GM23248 (cell line): ENCODE results near the gene TDRD3. TPM values are rescaled to one million over a fixed set of nuclear protein-coding genes. Genes with fewer than 3 reads are reported as not detected.

ENCODE experiments used
- DNase-seq: peaks from one replicate; pipeline ENCODE4 v3.0.0-alpha.2; 2015
- H2AFZ ChIP-seq: fragments of 200-600 bp; sonication (generic); 2 replicates; pipeline ENCODE4 v1.6.1; 2016; ENCODE audit warnings: antibody characterized with exemption
- H3F3A ChIP-seq: fragments of 200-600 bp; sonication (generic); 2 replicates; pipeline ENCODE4 v1.6.1; 2016; ENCODE audit warnings: mild to moderate bottlenecking, antibody characterized with exemption, mixed run types; ENCODE audit not compliant: insufficient read depth
- H3K27ac ChIP-seq: fragments of 200-600 bp; sonication (generic); 2 replicates; pipeline ENCODE4 v1.5.1; 2016; ENCODE audit warnings: mild to moderate bottlenecking
- H3K27me3 ChIP-seq: fragments of 200-600 bp; sonication (generic); replicated peaks from 2 replicates; pipeline ENCODE4 v1.6.1; 2016; ENCODE audit warnings: mild to moderate bottlenecking; ENCODE audit not compliant: insufficient read depth
- H3K36me3 ChIP-seq: fragments of 200-600 bp; sonication (generic); 2 replicates; pipeline ENCODE4 v1.6.1; 2016; ENCODE audit warnings: low read depth, mild to moderate bottlenecking
- H3K4me1 ChIP-seq: fragments of 200-600 bp; sonication (generic); 2 replicates; pipeline ENCODE4 v1.6.1; 2016; ENCODE audit warnings: mild to moderate bottlenecking; ENCODE audit not compliant: insufficient read depth
- H3K4me2 ChIP-seq: fragments of 200-600 bp; sonication (generic); one replicate; pipeline ENCODE4 v1.6.1; 2016; ENCODE audit warnings: mild to moderate bottlenecking; ENCODE audit not compliant: unreplicated experiment
- H3K4me3 ChIP-seq: fragments of 200-600 bp; sonication (generic); 2 replicates; pipeline ENCODE4 v1.5.1; 2016; ENCODE audit warnings: mild to moderate bottlenecking
- H3K79me2 ChIP-seq: fragments of 200-600 bp; sonication (generic); 2 replicates; pipeline ENCODE4 v1.6.1; 2016; ENCODE audit warnings: mild to moderate bottlenecking; ENCODE audit not compliant: insufficient read depth
- H3K9ac ChIP-seq: fragments of 200-600 bp; sonication (generic); 2 replicates; pipeline ENCODE4 v1.6.1; 2016; ENCODE audit warnings: mild to moderate bottlenecking
- H3K9me2 ChIP-seq: fragments of 200-600 bp; sonication (generic); 2 replicates; pipeline ENCODE4 v1.6.1; 2016; ENCODE audit warnings: mixed run types, mild to moderate bottlenecking, moderate library complexity; ENCODE audit not compliant: insufficient read depth
- H3K9me3 ChIP-seq: fragments of 200-600 bp; sonication (generic); one replicate; pipeline ENCODE4 v1.6.1; 2017; ENCODE audit warnings: low read depth
- H4K20me1 ChIP-seq: fragments of 200-600 bp; sonication (generic); 2 replicates; pipeline ENCODE4 v1.6.0; 2016; ENCODE audit not compliant: insufficient read depth
- EZH2 ChIP-seq: fragments of 200-600 bp; sonication (generic); IDR thresholded peaks from 2 replicates; pipeline ENCODE4 v1.6.1; 2018; ENCODE audit warnings: antibody characterized with exemption, mild to moderate bottlenecking; ENCODE audit not compliant: insufficient read depth, poor library complexity, severe bottlenecking
- EZH2phosphoT487 ChIP-seq: fragments of 200-600 bp; sonication (generic); IDR thresholded peaks from 2 replicates; pipeline ENCODE4 v1.6.1; 2018; ENCODE audit warnings: antibody characterized with exemption, moderate library complexity, mild to moderate bottlenecking, low read depth; ENCODE audit not compliant: insufficient read depth
- WGBS, 2 experiments: methylation state at CpG; one replicate each; pipeline ENCODE4 v1.1.6; 2015 to 2017; ENCODE audit warnings: low lambda C conversion rate in 2 of 2, low coverage in 1 of 2; ENCODE audit errors: missing lambda C conversion rate in 2 of 2; 5-methylcytosine and 5-hydroxymethylcytosine counted together
- in situ Hi-C: fragments of 300-500 bp; cut with MboI; formaldehyde crosslinking; loops from 2 replicates; pipeline ENCODE4 v1.15.0; 2020
- polyA plus RNA-seq: library from polyadenylated mRNA; unstranded; fragments of >200 nt; fragmentation: Nextera tagmentation; extraction: Ambion mirVana; gene quantifications from 2 replicates; pipeline ENCODE4 v1.2.1, GENCODE V29; 2016
- total RNA-seq: library from RNA; depleted of rRNA; stranded (reverse); fragments of >200 nt; shearing (Covaris generic); gene quantifications from 2 replicates; pipeline ENCODE4 v1.2.3, GENCODE V29; 2014; rRNA removed

TDRD3 gene
- total RNA-seq (9.1 and 9.7 TPM in 2 replicates), polyA plus RNA-seq (5.6 and 7.9 TPM in 2 replicates)

GRCh38 chr13:60396783-60397703, at the start of gene TDRD3:
TDRD3 (plus strand) TSS chr13:60397220; CDS start chr13:60397365, 145 bp downstream.
- Histone ChIP-seq H3K27me3 (no peaks in the 10 kb centered on the region), H3K9me2 (no peaks in the 10 kb centered on the region), H3K4me2 (peak within 1 kb of the TSS; percentile 97), H4K20me1 (no peaks in the 10 kb centered on the region), H3K79me2 (peaks cover 41% of the 10 kb centered on the region), H3K4me3 (peak within 1 kb of the TSS; percentile 89), H3K27ac (peak within 1 kb of the TSS; percentile 89), H2AFZ (peak within 1 kb of the TSS; percentile 97), H3K9me3 (no peaks in the 10 kb centered on the region), H3F3A (peaks cover 12% of the 10 kb centered on the region), H3K36me3 (no peaks in the 10 kb centered on the region), H3K4me1 (peaks cover 12% of the 10 kb centered on the region), H3K9ac (peak within 1 kb of the TSS; percentile 97)
- no peak for TF ChIP-seq EZH2phosphoT487
- TF ChIP-seq EZH2, result no peak
- DNase-seq, result peak; percentile 92
- WGBS, 2 experiments, result 1% methylated on average over 34 to 80 of the region's 84 CpGs
- in situ Hi-C loops, result no loop called here

- Histone ChIP-seq H3K4me3 (no peak overlapping the region), H3K4me2 (no peak overlapping the region), H3K9me2 (no peaks in the 10 kb centered on the region), H3F3A (no peaks in the 10 kb centered on the region), H3K4me1 (no peaks in the 10 kb centered on the region; the same call in 1 of the 2 replicates), H3K9ac (no peak overlapping the region), H3K36me3 (no peaks in the 10 kb centered on the region), H3K27me3 (no peaks in the 10 kb centered on the region; the same call in none of the 2 replicates), H3K27ac (no peak overlapping the region), H4K20me1 (no peaks in the 10 kb centered on the region), H3K9me3 (no peaks in the 10 kb centered on the region), H2AFZ (no peak overlapping the region), H3K79me2 (no peaks in the 10 kb centered on the region)
- in situ Hi-C loops, result no loop called here
- no peak for TF ChIP-seq EZH2
- no peak for TF ChIP-seq EZH2phosphoT487
- WGBS, 2 experiments, result 36 to 41% methylated on average over 2 of the region's 2 CpGs
- DNase-seq, result no peak
Observed at GRCh38 chr13:60347690-60348089, 49.3 kb upstream of the TDRD3 start.

- no peaks in the 10 kb centered on the region for H3F3A ChIP-seq
- H4K20me1 ChIP-seq, result no peaks in the 10 kb centered on the region
- H3K79me2 ChIP-seq, result no peaks in the 10 kb centered on the region
- TF ChIP-seq EZH2, result no peak
- TF ChIP-seq EZH2phosphoT487, result no peak
- no peaks in the 10 kb centered on the region; the same call in none of the 2 replicates for H3K27me3 ChIP-seq
- in situ Hi-C loops, result no loop called here
- no peaks in the 10 kb centered on the region for H3K9me2 ChIP-seq
- no peak overlapping the region for H3K27ac ChIP-seq
- H3K9ac ChIP-seq, result no peak overlapping the region
- H3K4me2 ChIP-seq, result no peak overlapping the region
- no peaks in the 10 kb centered on the region; the same call in 1 of the 2 replicates for H3K4me1 ChIP-seq
- no peaks in the 10 kb centered on the region for H3K36me3 ChIP-seq
- no peak overlapping the region for H3K4me3 ChIP-seq
- WGBS, 2 experiments, result 40 to 57% methylated on average over 3 of the region's 3 CpGs
- H2AFZ ChIP-seq, result no peak overlapping the region
- H3K9me3 ChIP-seq, result no peaks in the 10 kb centered on the region
- DNase-seq, result no peak
Observed at GRCh38 chr13:60348097-60348496, 48.9 kb upstream of the TDRD3 start.

GRCh38 chr13:60351326-60351725, 45.7 kb upstream of the TDRD3 start:
- in situ Hi-C loops, result no loop called here
- no peaks in the 10 kb centered on the region for H3K79me2 ChIP-seq
- no peak overlapping the region for H3K4me3 ChIP-seq
- peak; percentile 49 for DNase-seq
- no peaks in the 10 kb centered on the region for H4K20me1 ChIP-seq
- no peak overlapping the region for H3K27ac ChIP-seq
- H3K4me1 ChIP-seq, result no peaks in the 10 kb centered on the region; the same call in 1 of the 2 replicates
- no peaks in the 10 kb centered on the region for H3K9me3 ChIP-seq
- TF ChIP-seq EZH2 (no peak), EZH2phosphoT487 (no peak)
- no peaks in the 10 kb centered on the region for H3K36me3 ChIP-seq
- H3K9me2 ChIP-seq, result no peaks in the 10 kb centered on the region
- no peak overlapping the region for H2AFZ ChIP-seq
- no peak overlapping the region for H3K4me2 ChIP-seq
- no peaks in the 10 kb centered on the region; the same call in 1 of the 2 replicates for H3K27me3 ChIP-seq
- H3K9ac ChIP-seq, result no peak overlapping the region
- no peaks in the 10 kb centered on the region for H3F3A ChIP-seq
- WGBS, 2 experiments, result 0% methylated on average over 2 of the region's 2 CpGs
